ENCODE measurements around the gene SMCO4. TPM values are rescaled to one million over a fixed set of nuclear protein-coding genes. Genes with fewer than 3 reads are reported as not detected.
A peak's percentile ranks its signal among the peaks of the same experiment; 100 is the strongest.

Gene SMCO4
- total RNA-seq, 1 donor from 2014 or later = 45.3 TPM

DNA sequence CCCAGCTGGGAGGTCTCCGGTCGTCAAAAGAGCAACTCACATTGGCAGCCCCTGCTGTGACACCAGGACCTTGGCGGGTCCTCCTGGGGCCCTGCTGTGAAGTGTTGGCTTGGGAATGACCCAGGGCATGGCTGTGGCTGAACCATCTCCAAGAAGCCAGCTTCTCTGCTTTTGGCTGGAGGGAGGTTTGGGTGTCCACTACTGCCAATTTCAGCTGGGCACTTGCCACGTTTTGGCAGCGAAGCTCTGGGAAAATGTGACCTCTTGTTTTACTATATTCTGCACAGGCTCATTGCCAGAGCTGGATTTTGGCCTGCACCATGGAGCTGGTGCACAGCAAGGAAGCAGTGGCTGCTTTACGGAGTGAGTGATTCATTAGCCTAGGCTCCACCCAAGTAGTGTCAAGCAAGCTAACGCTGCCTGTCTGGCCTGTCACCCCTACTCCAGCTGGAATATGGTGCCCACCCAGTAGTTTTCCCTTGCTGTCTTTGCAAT lies 24.3 kb upstream of the SMCO4 start:
- peak; percentile 82 for DNase-seq (ENCODE audit: missing footprints)
- intact Hi-C loops (cut with DNase I) = loop anchor here (2.0 kb wide), 1 partner anchor 31 kb away; no protein-coding TSS in a partner anchor
- peak; percentile 94 for ATAC-seq

DNA sequence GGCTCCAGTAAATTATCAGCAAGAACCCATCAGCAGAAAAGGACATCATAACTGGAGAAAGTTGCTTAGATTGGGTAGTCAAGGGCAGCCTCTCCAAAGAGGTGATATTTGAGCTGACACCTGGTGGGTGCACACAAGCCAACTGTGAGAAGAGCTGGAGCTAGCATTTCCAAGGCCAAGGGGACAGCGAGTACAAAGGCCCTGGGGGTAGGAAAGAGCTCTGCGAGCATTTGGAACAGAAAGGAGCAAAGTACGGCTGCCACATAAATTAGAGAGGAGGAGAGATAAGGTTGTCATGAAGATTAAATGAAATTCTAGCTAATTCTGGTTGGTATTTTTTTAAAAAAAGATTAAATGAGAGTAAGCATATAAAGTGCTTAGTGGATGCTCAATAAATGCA lies 21.7 kb upstream of the SMCO4 start:
- no peak for ATAC-seq
- DNase-seq (ENCODE audit: missing footprints) = no peak
- intact Hi-C loops (cut with DNase I) = no loop called here

DNA sequence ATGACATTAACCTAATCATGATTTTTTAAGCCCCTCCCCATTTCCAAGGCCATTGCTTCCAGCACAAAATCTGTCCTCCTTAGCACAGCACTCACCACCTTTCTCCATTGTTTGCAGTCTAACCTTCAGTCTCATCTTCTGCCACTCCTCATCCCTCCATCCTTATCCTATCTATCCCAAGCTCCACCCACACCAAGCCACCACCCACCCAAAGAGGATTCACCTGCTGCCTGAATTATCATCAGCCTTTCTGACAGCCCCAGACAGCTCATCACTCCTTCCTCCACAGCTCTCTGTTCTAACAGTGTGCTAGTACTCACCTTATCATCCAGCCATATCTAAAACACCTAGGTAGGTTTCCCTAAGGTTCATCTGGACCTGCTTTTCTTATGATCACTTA lies 20.7 kb upstream of the SMCO4 start:
- intact Hi-C loops (cut with DNase I) = no loop called here
- no peak for ATAC-seq
- DNase-seq (ENCODE audit: missing footprints) = no peak

DNA sequence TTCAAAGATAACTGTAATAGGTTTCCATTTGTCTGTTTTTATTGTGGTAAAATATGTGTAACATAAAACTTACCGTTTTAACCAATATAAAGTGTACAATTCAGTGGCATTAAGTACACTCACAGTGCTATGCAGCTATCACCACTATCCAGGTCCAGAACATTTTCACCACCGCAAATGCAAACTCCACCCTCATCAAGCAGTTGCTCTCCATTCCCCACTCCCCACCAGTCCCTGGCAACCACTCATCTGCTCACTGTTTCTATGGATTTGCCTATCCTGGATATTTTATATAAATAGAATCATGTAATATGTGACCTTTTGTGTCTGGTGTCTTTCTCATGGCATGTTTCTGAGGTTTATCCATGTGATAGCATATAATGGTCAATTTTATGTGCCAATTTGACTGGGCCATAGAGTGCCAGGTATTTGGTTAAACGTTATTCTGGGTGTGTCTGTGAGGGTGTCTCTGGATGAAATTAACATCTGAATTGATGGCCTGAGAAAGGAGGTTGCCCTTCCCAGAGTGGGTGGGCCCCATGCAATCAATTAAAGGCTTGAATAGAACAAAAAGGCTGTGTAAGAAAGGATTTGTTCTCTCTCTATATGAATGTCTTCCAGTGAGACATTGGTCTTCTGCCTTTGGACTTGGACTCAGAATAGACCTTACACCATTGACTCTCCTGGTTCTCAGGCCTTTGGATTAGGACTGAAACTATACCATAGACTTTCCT lies 17.2 kb upstream of the SMCO4 start:
- intact Hi-C loops (cut with DNase I) = no loop called here
- ATAC-seq = no peak
- DNase-seq (ENCODE audit: missing footprints) = no peak

DNA sequence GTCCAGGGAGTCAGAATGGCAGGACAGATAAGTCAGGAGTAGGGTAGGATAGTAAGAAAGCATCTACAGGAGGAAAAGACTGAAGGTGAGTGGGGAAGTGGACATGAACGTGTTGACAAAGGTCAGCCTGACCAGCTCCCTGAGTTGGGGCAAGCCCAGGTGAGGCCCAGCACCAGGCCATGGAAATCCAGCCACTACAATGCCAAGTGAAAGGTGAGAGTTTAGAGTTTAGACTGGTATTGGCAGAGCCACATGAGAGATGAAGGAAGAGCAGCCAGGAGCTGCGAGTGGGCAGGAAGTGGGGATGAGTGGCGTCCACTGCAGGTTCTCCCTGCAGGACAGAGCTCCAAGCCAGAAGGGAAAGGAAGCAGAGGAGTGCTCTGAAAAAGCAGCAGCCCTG lies 16.5 kb upstream of the SMCO4 start:
- no peak for DNase-seq (ENCODE audit: missing footprints)
- intact Hi-C loops (cut with DNase I) = no loop called here
- ATAC-seq = no peak

DNA sequence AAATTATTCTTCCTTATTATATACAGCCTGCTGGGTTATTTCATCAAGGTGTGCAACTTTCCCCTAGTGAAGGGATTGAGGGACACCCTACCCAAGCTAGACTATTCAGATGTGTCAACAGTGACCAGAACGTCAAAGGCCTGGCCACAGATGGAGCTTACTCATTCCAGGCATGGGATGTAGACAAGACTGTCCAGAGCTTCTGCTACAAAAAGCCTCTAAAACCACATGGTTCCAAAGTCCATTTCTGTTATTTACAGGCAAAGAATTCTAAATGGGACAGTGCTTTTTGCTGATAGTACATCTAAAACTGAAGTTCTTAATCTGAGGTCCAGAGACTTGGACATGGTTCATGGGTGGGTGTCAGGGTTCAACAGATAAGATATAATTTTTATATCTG lies 9.7 kb upstream of the SMCO4 start:
- DNase-seq (ENCODE audit: missing footprints) (no peak), ATAC-seq (no peak)
- intact Hi-C loops (cut with DNase I) = no loop called here

DNA sequence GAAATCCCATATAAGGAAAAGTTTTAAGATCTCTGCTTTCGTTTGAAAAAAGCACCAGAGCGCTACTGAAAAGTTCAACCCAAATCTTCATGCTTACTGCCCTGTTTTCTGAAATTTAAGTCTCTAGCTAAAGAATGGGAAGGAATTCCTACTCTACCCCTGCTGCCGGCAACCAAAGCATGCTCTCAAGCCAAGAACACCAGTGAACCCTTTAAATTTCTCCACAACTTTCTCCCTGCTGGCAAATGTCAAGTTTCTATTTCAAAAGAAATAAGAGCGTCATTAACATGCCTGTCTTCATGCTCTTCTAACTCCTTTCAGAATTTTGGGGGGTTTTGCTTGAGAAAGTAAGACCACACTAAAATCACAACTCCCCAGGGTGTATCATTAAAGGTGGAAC lies 6.8 kb upstream of the SMCO4 start:
- intact Hi-C loops (cut with DNase I) = loop anchor here (10.0 kb wide), 1 partner anchor 155 kb away; no protein-coding TSS in a partner anchor
- ATAC-seq (no peak), DNase-seq (ENCODE audit: missing footprints) (no peak)

DNA sequence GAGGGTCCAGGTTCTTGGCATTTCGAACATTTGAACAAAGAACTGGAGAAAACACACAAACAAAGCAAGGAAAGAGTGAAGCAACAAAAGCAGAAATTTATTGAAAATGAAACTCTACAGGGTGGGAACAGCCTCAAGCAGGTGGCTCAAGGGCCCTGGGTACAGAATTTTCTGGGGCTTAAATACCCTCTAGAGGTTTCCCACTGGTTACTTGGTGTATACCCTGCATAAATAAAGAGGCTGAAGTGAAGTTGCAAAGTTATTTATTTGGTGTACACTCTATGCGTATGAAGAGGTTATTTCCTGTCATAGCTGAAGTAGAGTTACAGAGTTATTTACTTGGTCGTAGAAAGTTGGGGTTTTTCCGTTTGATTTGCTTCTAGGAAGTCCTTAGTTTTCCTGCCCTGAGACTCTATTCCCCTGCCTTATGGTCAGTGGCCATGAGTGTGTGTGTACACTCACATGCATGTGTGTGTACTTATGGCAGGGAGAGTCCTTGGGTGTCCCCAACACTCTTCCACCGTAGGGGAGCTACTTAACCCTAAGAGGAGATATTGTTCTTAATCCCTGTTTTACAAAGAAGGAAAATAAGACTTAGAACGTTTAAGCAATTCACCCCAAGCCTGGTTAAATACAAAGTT lies 5.6 kb upstream of the SMCO4 start:
- intact Hi-C loops (cut with DNase I) = loop anchor here (1.0 to 10.0 kb wide), 2 partner anchors 154 to 316 kb away; no protein-coding TSS in a partner anchor
- no peak for ATAC-seq
- no peak for DNase-seq (ENCODE audit: missing footprints)

DNA sequence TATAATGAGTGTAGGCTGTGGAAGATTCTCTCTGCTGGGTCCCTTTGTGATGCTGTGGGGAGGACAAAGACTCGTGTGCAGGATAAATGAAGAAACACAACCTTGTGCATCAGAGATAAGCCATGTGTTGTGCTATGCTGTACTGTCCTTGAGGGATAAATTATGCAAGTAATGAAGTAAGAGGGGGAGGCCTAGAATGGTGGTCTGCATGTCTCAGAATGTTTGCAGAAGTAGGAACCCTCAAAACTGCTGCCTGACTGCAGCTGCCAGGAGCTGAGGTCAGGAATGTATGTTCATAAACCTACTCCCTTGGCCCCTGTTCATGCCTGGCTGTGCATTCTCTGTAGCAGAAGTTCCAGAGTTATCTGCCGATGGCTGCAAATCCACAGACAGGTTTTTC lies 4.6 kb upstream of the SMCO4 start:
- intact Hi-C loops (cut with DNase I) = loop anchor here (1.0 to 10.0 kb wide), 2 partner anchors 153 to 315 kb away; no protein-coding TSS in a partner anchor
- no peak for ATAC-seq
- DNase-seq (ENCODE audit: missing footprints) = no peak

DNA sequence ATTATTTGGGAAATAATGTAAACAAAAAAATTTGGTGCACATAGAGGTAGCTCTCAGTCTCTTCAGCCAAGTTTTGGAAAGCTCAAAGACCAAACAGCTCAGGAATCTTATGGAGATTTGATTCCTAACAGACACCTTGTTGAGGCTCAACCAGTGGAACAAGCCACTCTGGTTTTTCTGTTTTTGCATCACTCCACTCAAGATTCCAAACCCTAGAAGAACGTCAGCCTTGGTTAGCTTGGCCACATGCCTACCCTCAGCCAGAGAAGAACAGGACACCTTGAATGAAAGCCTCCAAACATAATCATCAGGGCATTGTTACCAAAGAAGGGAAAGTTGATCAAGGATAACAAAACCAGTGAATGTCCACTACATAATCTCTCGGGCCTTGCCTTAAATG lies 3.8 kb upstream of the SMCO4 start:
- DNase-seq (ENCODE audit: missing footprints) (no peak), ATAC-seq (no peak)
- intact Hi-C loops (cut with DNase I) = loop anchor here (10.0 kb wide), 1 partner anchor 152 kb away; no protein-coding TSS in a partner anchor

DNA sequence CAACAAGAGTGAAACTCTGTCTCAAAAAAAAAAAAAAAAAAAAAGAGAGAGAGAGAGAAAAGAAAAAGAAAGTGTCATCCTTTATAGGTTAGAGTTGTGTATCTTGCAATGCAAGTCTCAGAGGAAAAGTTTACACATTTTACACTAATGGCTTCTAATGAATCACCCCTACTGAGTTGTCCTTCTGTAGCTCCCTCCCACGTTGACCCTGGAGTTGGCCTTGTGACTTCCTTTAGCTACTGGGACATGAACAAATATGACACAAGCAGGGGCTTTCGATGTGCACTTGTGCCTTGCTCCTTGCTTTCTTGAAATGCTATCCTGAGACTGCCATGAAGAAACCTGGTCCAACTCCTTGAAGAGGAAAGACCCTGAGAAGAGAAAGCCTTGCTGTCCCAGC lies 2.4 kb upstream of the SMCO4 start:
- ATAC-seq (no peak), DNase-seq (ENCODE audit: missing footprints) (no peak)
- intact Hi-C loops (cut with DNase I) = loop anchor here (10.0 kb wide), 1 partner anchor 151 kb away; no protein-coding TSS in a partner anchor

DNA sequence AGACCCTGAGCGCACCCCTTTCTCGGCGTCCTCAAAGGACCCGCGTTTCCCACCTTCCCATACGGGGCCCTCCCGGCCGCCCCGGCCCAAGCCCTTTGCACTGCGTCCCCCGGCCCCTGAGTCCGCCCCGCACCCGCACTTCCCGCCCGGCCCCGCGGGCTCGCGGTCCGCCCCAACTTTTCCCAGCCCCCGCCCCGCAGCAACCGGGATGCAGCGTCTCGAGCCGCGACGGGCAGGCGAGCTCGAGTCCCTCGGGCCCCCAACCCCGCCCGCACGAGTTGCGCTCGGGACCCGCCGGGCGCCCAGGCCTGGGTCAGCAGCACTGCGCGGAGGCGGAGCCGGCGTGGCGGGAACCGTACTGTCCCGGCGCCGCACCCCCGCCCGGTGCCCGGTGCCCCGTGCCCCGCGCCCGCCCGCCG lies 371 bp downstream of the SMCO4 start:
- peak; percentile 67 for DNase-seq (ENCODE audit: missing footprints)
- intact Hi-C loops (cut with DNase I) = loop anchor here (1.0 to 10.0 kb wide), 4 partner anchors 62 to 309 kb away; no protein-coding TSS in a partner anchor
- peak; percentile 62 for ATAC-seq

DNA sequence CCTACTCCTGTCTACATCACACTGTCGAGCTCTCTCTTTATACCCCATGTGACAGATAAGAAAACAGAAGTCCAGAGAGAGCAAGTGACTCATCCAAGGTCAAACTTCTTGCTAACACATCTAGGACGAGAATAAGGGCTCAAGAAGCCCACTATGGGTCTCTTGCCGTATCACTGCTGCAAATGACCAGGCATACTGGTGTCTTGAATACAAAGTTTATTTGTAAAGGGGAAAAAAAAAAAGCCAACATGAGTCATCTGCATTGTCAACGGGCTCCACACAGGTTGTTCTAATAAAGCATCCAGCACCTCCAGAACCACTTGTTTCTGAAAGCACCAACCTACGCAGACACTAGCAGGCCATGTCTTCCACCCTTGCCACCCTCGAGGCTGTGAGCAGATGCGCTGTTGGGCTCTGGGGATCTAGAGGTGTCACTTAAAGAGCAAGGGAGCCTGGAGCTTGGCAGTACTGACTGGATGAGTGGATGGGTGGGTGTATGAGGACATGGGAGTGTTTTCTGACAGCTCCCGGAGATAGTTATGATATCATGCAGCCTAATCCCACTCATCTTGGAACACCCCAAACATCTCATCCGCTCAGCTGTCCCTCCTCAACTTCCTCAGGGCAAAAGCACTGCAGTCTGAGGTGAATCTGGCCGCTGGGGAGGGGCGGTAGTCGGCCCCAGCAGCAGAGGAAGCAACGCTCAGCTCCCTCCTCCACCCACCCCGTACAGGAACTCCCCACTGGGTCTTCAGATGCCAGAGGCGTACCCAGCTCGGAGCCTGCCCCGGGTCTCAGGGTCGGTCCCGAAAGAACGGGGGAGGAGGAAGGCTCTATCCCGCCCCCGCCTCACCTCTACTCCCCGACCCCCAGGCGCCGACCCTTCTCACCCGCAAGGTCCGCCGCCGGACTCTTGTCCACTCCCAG lies 1.0 kb downstream of the SMCO4 start:
- DNase-seq (ENCODE audit: missing footprints) (peak; percentile 68), ATAC-seq (peak; percentile 47)
- intact Hi-C loops (cut with DNase I) = loop anchor here (2.0 to 10.0 kb wide), 3 partner anchors 61 to 147 kb away; no protein-coding TSS in a partner anchor

DNA sequence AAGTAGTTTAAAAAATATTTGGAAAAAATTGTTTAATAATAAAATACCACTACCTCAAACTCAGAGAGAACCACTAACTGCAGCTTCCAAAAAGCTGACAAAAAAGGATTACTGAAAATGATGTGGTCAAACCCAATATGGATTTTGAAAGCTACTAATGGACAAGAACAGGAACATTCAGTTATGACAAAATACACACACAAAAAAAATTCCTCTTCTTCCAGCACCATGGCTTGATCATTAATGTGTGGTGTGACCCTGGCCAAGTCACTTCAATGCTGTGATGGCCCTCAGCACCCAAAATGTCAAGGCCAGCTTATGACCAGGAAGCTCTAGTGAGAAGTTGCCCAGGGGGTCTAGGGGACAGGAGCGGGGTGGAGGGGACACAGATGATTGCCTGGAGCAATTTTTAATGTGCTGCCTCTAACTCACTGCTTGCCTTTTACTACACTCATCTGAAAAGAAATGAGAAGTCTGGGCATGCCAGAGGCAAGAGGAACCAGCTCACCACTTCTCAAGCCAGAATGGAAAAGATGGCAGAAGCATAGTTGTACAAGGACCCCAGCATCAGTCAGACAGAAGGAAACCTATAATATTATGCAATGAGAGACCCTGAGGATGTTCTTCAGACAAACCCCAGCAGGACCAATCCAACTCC lies 2.2 kb downstream of the SMCO4 start:
- DNase-seq (ENCODE audit: missing footprints) (no peak), ATAC-seq (no peak)
- intact Hi-C loops (cut with DNase I) = loop anchor here (5.0 to 10.0 kb wide), 2 partner anchors 111 to 146 kb away; no protein-coding TSS in a partner anchor

DNA sequence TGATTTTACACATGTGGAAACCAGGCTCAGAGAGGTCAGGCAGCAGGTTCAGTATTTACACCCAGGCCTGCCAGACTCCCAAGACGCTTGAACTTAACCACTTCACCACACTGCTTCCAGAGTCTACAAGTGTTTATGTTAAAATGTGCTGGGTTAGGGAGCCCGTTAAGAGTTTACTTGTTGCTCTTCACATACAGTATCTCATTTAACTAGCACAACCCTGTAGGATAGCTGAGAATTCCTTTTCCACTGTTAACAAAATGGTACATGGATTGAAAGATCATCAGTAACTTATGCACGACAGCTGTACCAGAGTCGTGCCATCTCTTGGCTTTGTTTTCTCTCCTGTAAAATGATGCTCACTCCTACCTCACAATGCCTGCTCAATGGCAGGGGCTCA lies 2.9 kb downstream of the SMCO4 start:
- intact Hi-C loops (cut with DNase I) = loop anchor here (5.0 to 10.0 kb wide), 2 partner anchors 112 to 146 kb away; no protein-coding TSS in a partner anchor
- DNase-seq (ENCODE audit: missing footprints) (no peak), ATAC-seq (no peak)

DNA sequence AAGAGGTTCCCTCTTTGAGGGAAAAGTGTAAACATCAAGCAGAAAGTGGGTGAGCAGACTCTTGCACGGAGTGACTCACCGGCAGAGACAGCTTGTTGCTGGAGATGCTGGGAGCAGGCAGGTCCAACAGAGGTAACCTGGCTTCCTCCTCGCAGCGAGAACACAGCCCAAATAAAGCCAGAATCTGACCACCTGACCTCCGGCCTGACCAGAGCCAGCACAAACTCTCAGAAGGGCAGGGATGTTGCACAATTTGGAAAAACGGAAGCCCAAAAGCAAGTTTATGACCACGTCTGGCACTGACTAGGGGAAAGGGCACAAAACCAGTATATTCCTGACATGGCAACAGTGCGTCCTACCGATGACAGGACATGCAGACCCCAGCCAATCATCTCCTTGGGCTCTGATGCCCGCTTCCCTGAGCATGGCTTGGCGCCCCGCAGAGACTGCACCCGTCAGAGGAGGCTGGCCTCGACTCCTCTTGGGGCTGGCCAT lies 5.4 kb downstream of the SMCO4 start:
- intact Hi-C loops (cut with DNase I) = loop anchor here (2.0 kb wide), 1 partner anchor 29 kb away; no protein-coding TSS in a partner anchor
- ATAC-seq = peak; percentile 15
- no peak for DNase-seq (ENCODE audit: missing footprints)

DNA sequence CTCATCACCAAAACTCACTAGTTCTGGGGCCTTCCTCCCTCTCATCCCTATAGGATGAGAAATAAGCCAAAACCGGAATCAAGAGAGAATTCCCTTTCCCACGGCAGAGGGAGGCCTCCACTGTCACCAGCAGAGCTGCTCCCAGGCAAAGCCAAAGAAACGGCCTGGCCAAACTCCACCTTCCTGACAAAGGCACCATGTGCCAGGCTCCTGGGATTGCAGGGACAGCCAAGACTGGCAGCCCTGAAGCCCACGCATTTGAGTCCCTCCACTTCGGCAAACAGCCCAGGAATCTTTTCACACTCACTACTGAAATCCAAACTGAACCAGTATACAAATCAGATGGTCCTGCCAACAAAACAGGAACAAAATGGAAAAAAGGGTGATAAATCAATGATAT lies 6.1 kb downstream of the SMCO4 start:
- DNase-seq (ENCODE audit: missing footprints) (peak; percentile 71), ATAC-seq (peak; percentile 85)
- intact Hi-C loops (cut with DNase I) = loop anchor here (2.0 kb wide), 1 partner anchor 30 kb away; no protein-coding TSS in a partner anchor
